Measurements from ENCODE around the gene CDHR2.

The CDHR2 gene

GRCh38 chr5:176526462-176526861 is 22.7 kb upstream of the CDHR2 start:
- Histone ChIP-seq H3K4ac (ENCODE audit: low read depth, low read length) (no peak overlapping the region), H3K14ac (ENCODE audit: low read length) (no peak overlapping the region), H3K27ac (ENCODE audit: low read depth, low read length) (no peak overlapping the region), H3K27me3 (ENCODE audit: insufficient read depth, low read length) (no peaks in the 10 kb centered on the region), H3K79me2 (ENCODE audit: control insufficient read depth, insufficient read depth, low read length, poor library complexity) (no peaks in the 10 kb centered on the region), H4K8ac (ENCODE audit: low read depth, low read length) (no peak overlapping the region), H3K36me3 (ENCODE audit: control insufficient read depth in 1 of 2, insufficient read depth in 2 of 2, low read length in 2 of 2) (peaks cover 39 to 41% of the 10 kb centered on the region in 2 experiments), H3K4me3 (ENCODE audit: low read depth, low read length) (no peak overlapping the region), H2BK120ac (ENCODE audit: insufficient read depth, low read length, poor library complexity) (no peak overlapping the region), H2AFZ (ENCODE audit: insufficient read depth, low read length, poor library complexity) (no peak overlapping the region), H3K23ac (ENCODE audit: low read length) (no peak overlapping the region), H4K91ac (ENCODE audit: low read depth, low read length) (no peak overlapping the region), H2BK12ac (ENCODE audit: low read length) (no peak overlapping the region), H4K12ac (ENCODE audit: low read depth, low read length) (no peak overlapping the region), H3K9me3 (ENCODE audit: insufficient read depth, low read depth, low read length) (no peaks in the 10 kb centered on the region), H3K79me1 (ENCODE audit: low read length) (no peaks in the 10 kb centered on the region), H3K18ac (ENCODE audit: low read length) (no peak overlapping the region), H2BK5ac (ENCODE audit: low read depth, low read length, poor library complexity) (no peak overlapping the region), H2AK5ac (ENCODE audit: low read length) (no peak overlapping the region), H3K4me2 (ENCODE audit: low read length) (no peak overlapping the region), H3K9ac (ENCODE audit: low read length) (no peak overlapping the region), H3K4me1 (ENCODE audit: control insufficient read depth in 1 of 2, insufficient read depth in 2 of 2, low read length in 2 of 2) (no peaks in the 10 kb centered on the region)
- DNase-seq = no peak
- WGBS (ENCODE audit: extremely low coverage, insufficient coverage, insufficient read length) = no CpG with 5 or more reads among the region's 9 CpGs

- Histone ChIP-seq H3K4me1 (ENCODE audit: control insufficient read depth in 1 of 2, insufficient read depth in 2 of 2, low read length in 2 of 2) (no peaks in the 10 kb centered on the region), H3K79me1 (ENCODE audit: low read length) (no peaks in the 10 kb centered on the region), H3K4me2 (ENCODE audit: low read length) (no peak overlapping the region), H2BK12ac (ENCODE audit: low read length) (no peak overlapping the region), H3K4ac (ENCODE audit: low read depth, low read length) (no peak overlapping the region), H3K79me2 (ENCODE audit: control insufficient read depth, insufficient read depth, low read length, poor library complexity) (no peaks in the 10 kb centered on the region), H3K18ac (ENCODE audit: low read length) (no peak overlapping the region), H3K27ac (ENCODE audit: low read depth, low read length) (no peak overlapping the region), H3K9ac (ENCODE audit: low read length) (no peak overlapping the region), H2AK5ac (ENCODE audit: low read length) (no peak overlapping the region), H4K91ac (ENCODE audit: low read depth, low read length) (no peak overlapping the region), H3K23ac (ENCODE audit: low read length) (no peak overlapping the region), H3K14ac (ENCODE audit: low read length) (no peak overlapping the region), H2BK5ac (ENCODE audit: low read depth, low read length, poor library complexity) (no peak overlapping the region), H3K36me3 (ENCODE audit: control insufficient read depth in 1 of 2, insufficient read depth in 2 of 2, low read length in 2 of 2) (peaks cover 47 to 50% of the 10 kb centered on the region in 2 experiments), H2BK120ac (ENCODE audit: insufficient read depth, low read length, poor library complexity) (no peak overlapping the region), H4K8ac (ENCODE audit: low read depth, low read length) (no peak overlapping the region), H3K9me3 (ENCODE audit: insufficient read depth, low read depth, low read length) (no peaks in the 10 kb centered on the region), H3K27me3 (ENCODE audit: insufficient read depth, low read length) (no peaks in the 10 kb centered on the region), H4K12ac (ENCODE audit: low read depth, low read length) (no peak overlapping the region), H2AFZ (ENCODE audit: insufficient read depth, low read length, poor library complexity) (no peak overlapping the region), H3K4me3 (ENCODE audit: low read depth, low read length) (no peak overlapping the region)
- no peak for DNase-seq
- 100% methylated on average over 3 of the region's 34 CpGs for WGBS (ENCODE audit: extremely low coverage, insufficient coverage, insufficient read length)
Observed at GRCh38 chr5:176527246-176528222, 21.6 kb upstream of the CDHR2 start.

- H3K4me3 ChIP-seq (ENCODE audit: low read depth, low read length) = no peak overlapping the region
- no peak overlapping the region for H3K4ac ChIP-seq (ENCODE audit: low read depth, low read length)
- H2AK5ac ChIP-seq (ENCODE audit: low read length) = no peak overlapping the region
- no peak overlapping the region for H2BK5ac ChIP-seq (ENCODE audit: low read depth, low read length, poor library complexity)
- H2AFZ ChIP-seq (ENCODE audit: insufficient read depth, low read length, poor library complexity) = no peak overlapping the region
- no peak overlapping the region for H2BK120ac ChIP-seq (ENCODE audit: insufficient read depth, low read length, poor library complexity)
- peaks cover 3% of the 10 kb centered on the region for H3K79me2 ChIP-seq (ENCODE audit: control insufficient read depth, insufficient read depth, low read length, poor library complexity)
- H4K8ac ChIP-seq (ENCODE audit: low read depth, low read length) = no peak overlapping the region
- H4K91ac ChIP-seq (ENCODE audit: low read depth, low read length) = no peak overlapping the region
- H3K9ac ChIP-seq (ENCODE audit: low read length) = no peak overlapping the region
- no peaks in the 10 kb centered on the region for H3K9me3 ChIP-seq (ENCODE audit: insufficient read depth, low read depth, low read length)
- no peak overlapping the region for H2BK12ac ChIP-seq (ENCODE audit: low read length)
- no peak overlapping the region for H3K27ac ChIP-seq (ENCODE audit: low read depth, low read length)
- no peak overlapping the region for H3K23ac ChIP-seq (ENCODE audit: low read length)
- DNase-seq = no peak
- no peaks in the 10 kb centered on the region for H3K79me1 ChIP-seq (ENCODE audit: low read length)
- H3K14ac ChIP-seq (ENCODE audit: low read length) = no peak overlapping the region
- WGBS (ENCODE audit: extremely low coverage, insufficient coverage, insufficient read length) = no CpG with 5 or more reads among the region's 11 CpGs
- H3K18ac ChIP-seq (ENCODE audit: low read length) = no peak overlapping the region
- no peaks in the 10 kb centered on the region for H3K27me3 ChIP-seq (ENCODE audit: insufficient read depth, low read length)
- no peak overlapping the region for H4K12ac ChIP-seq (ENCODE audit: low read depth, low read length)
- peaks cover 51 to 54% of the 10 kb centered on the region in 2 experiments for H3K36me3 ChIP-seq (ENCODE audit: control insufficient read depth in 1 of 2, insufficient read depth in 2 of 2, low read length in 2 of 2)
- no peaks in the 10 kb centered on the region for H3K4me1 ChIP-seq (ENCODE audit: control insufficient read depth in 1 of 2, insufficient read depth in 2 of 2, low read length in 2 of 2)
- H3K4me2 ChIP-seq (ENCODE audit: low read length) = no peak overlapping the region
Observed at GRCh38 chr5:176528301-176528700, 20.8 kb upstream of the CDHR2 start.

GRCh38 chr5:176528761-176529115 is 20.4 kb upstream of the CDHR2 start:
- peaks cover 53 to 54% of the 10 kb centered on the region in 2 experiments for H3K36me3 ChIP-seq (ENCODE audit: control insufficient read depth in 1 of 2, insufficient read depth in 2 of 2, low read length in 2 of 2)
- no CpG with 5 or more reads among the region's 17 CpGs for WGBS (ENCODE audit: extremely low coverage, insufficient coverage, insufficient read length)
- no peak overlapping the region for H3K14ac ChIP-seq (ENCODE audit: low read length)
- H4K8ac ChIP-seq (ENCODE audit: low read depth, low read length) = no peak overlapping the region
- H2BK12ac ChIP-seq (ENCODE audit: low read length) = no peak overlapping the region
- no peak overlapping the region for H3K4ac ChIP-seq (ENCODE audit: low read depth, low read length)
- no peak overlapping the region for H3K9ac ChIP-seq (ENCODE audit: low read length)
- H3K18ac ChIP-seq (ENCODE audit: low read length) = no peak overlapping the region
- no peaks in the 10 kb centered on the region for H3K79me1 ChIP-seq (ENCODE audit: low read length)
- DNase-seq = no peak
- H4K91ac ChIP-seq (ENCODE audit: low read depth, low read length) = no peak overlapping the region
- H2BK5ac ChIP-seq (ENCODE audit: low read depth, low read length, poor library complexity) = no peak overlapping the region
- H3K4me1 ChIP-seq (ENCODE audit: control insufficient read depth in 1 of 2, insufficient read depth in 2 of 2, low read length in 2 of 2) = peaks cover 0 to 1% of the 10 kb centered on the region in 2 experiments
- H2AFZ ChIP-seq (ENCODE audit: insufficient read depth, low read length, poor library complexity) = no peak overlapping the region
- no peaks in the 10 kb centered on the region for H3K27me3 ChIP-seq (ENCODE audit: insufficient read depth, low read length)
- peaks cover 3% of the 10 kb centered on the region for H3K79me2 ChIP-seq (ENCODE audit: control insufficient read depth, insufficient read depth, low read length, poor library complexity)
- no peak overlapping the region for H3K23ac ChIP-seq (ENCODE audit: low read length)
- no peak overlapping the region for H3K4me3 ChIP-seq (ENCODE audit: low read depth, low read length)
- H3K4me2 ChIP-seq (ENCODE audit: low read length) = no peak overlapping the region
- H4K12ac ChIP-seq (ENCODE audit: low read depth, low read length) = no peak overlapping the region
- no peak overlapping the region for H2BK120ac ChIP-seq (ENCODE audit: insufficient read depth, low read length, poor library complexity)
- no peak overlapping the region for H2AK5ac ChIP-seq (ENCODE audit: low read length)
- H3K27ac ChIP-seq (ENCODE audit: low read depth, low read length) = no peak overlapping the region
- no peaks in the 10 kb centered on the region for H3K9me3 ChIP-seq (ENCODE audit: insufficient read depth, low read depth, low read length)
